Tibial artery (tissue), 4 donors: ENCODE data around the gene ACSL6.

ENCODE experiments used
- DNase-seq, 2 donors: peaks; one replicate each; pipeline ENCODE4 v3.0.0-alpha.2; 2019
- H3K27ac ChIP-seq, 2 donors: fragments of 200-600 bp; sonication (generic) in 1 of 2; 1 replicate in 1 of 2; 2 replicates in 1 of 2; pipeline ENCODE4 v1.5.1; 2018 to 2019; ENCODE audit warnings: mild to moderate bottlenecking in 1 of 2
- H3K27me3 ChIP-seq, 2 donors: fragments of 200-600 bp; sonication (generic) in 1 of 2; one replicate each; pipeline versions ENCODE4 v1.5.1 to v1.6.0; 2016 to 2019
- H3K36me3 ChIP-seq, 3 donors: fragments of 200-600 bp; sonication (generic) in 2 of 3; one replicate each; pipeline ENCODE4 v1.5.1; 2016 to 2019; ENCODE audit warnings: mild to moderate bottlenecking in 2 of 3
- H3K4me1 ChIP-seq, 4 donors: fragments of 200-600 bp; sonication (generic) in 2 of 4; 1 replicate in 3 of 4; 2 replicates in 1 of 4; pipeline ENCODE4 v1.5.1; 2016 to 2019
- H3K4me3 ChIP-seq, 2 donors: fragments of 200-600 bp; sonication (generic) in 1 of 2; 1 replicate in 1 of 2; 2 replicates in 1 of 2; pipeline ENCODE4 v1.5.1; 2018 to 2019; ENCODE audit warnings: mild to moderate bottlenecking in 2 of 2
- H3K9me3 ChIP-seq, 3 donors: fragments of 200-600 bp; sonication (generic) in 1 of 3; one replicate each; pipeline ENCODE4 v1.5.1; 2016 to 2019
- CTCF ChIP-seq, 2 experiments: fragments of 200-600 bp in 1 of 2; fragments of 450-650 bp in 1 of 2; IDR thresholded peaks; one replicate each; pipeline ENCODE4 v1.5.1; 2017 to 2019; ENCODE audit warnings: antibody characterized with exemption in 2 of 2, mild to moderate bottlenecking in 1 of 2, moderate library complexity in 1 of 2
- intact Hi-C: fragments of 100-400 bp; cut with DNase I; formaldehyde crosslinking; loops from one replicate; pipeline ENCODE4 v1.15.0; 2023; ENCODE audit warnings: low total_unique reads

ACSL6 gene

DNA sequence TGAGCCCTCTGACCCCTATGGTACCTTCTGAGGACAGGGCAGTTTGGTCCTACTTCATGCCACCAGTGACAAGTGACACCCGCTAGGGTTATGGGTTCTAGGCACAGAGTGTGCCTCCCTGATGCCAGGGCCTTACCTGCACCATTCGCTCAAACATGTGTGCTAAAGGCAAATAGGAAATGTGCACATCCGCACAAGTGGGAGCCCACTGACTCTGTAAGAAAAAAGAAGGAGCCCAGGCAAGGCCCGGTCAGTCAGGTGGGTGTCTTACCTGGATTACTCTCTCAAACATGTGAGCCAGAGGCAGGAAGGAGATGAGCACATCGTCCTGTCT lies 36.9 kb downstream of the ACSL6 start:
- no peak for DNase-seq
- H3K36me3 ChIP-seq, result no peaks in the 10 kb centered on the region
- no peaks in the 10 kb centered on the region for H3K9me3 ChIP-seq
- intact Hi-C loops, result no loop called here
- H3K4me3 ChIP-seq, result no peak overlapping the region
- H3K4me1 ChIP-seq, result no peaks in the 10 kb centered on the region
- TF ChIP-seq CTCF (IDR thresholded peaks at IDR 0.05), result no peak
- H3K27me3 ChIP-seq, result no peaks in the 10 kb centered on the region
- H3K27ac ChIP-seq, result no peak overlapping the region

DNA sequence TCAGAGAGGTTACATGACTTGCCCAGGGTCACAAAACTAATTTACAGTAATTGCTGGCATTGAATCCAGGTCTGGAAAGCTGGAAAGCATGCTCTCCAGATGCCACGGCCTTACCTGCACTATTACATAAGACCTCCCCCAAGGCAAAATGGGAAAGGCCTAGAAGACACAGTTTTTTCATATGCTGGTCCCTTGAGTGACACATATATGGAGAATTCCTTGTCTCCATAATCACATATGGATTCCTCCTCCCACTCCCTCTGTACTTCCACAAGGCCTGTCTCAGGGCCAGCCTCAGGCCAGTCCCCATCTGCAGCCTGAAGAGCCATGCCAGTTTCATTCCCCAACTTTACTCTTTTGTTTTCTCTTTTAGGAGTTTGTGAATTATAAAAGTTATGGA lies 37.4 kb downstream of the ACSL6 start:
- Histone ChIP-seq H3K4me3 (no peak overlapping the region), H3K27me3 (no peaks in the 10 kb centered on the region), H3K36me3 (no peaks in the 10 kb centered on the region), H3K27ac (no peak overlapping the region), H3K9me3 (no peaks in the 10 kb centered on the region), H3K4me1 (no peaks in the 10 kb centered on the region)
- no peak for TF ChIP-seq CTCF (IDR thresholded peaks at IDR 0.05)
- intact Hi-C loops, result no loop called here
- no peak for DNase-seq

DNA sequence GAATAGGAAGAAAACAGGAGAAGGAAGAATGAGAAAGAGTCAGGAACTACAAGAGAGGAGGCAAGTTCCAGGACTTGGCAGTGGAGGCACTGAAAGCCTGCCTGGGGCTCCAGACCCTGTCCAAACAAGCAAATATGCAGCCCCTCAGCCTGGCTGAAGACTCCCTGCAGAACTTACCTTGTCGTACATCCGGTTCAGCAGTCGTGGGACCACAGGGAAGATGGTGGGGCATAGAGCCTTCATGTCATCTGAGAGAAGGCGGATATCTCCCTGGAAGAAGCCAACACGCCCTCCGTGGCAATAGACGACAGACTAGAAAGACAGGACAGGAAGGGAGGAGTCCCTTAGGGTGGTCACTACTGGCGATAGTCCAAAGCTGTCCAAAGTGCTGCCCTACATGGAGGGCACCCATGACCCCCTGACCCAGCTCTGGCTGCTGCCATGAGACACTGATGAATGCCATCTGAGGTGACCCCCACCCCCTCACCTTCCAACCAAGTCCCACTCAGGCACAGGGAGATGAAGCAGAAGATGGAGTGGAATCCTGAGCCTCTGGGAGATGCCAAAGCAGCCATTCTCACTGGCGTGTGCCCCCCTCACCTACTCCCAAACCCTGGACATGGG lies 38.3 kb downstream of the ACSL6 start:
- TF ChIP-seq CTCF (IDR thresholded peaks at IDR 0.05), result no peak
- H3K9me3 ChIP-seq, result no peaks in the 10 kb centered on the region
- intact Hi-C loops, result no loop called here
- no peaks in the 10 kb centered on the region for H3K4me1 ChIP-seq
- H3K27ac ChIP-seq, result no peak overlapping the region
- H3K27me3 ChIP-seq, result no peaks in the 10 kb centered on the region
- no peak for DNase-seq
- no peaks in the 10 kb centered on the region for H3K36me3 ChIP-seq
- no peak overlapping the region for H3K4me3 ChIP-seq

GRCh38 chr5:131968396-131968954 lies 43.0 kb downstream of the ACSL6 start:
- no peak overlapping the region for H3K4me3 ChIP-seq
- intact Hi-C loops, result no loop called here
- no peak overlapping the region for H3K27ac ChIP-seq
- DNase-seq, result no peak
- H3K36me3 ChIP-seq, result no peaks in the 10 kb centered on the region
- TF ChIP-seq CTCF (IDR thresholded peaks at IDR 0.05), result no peak
- H3K4me1 ChIP-seq, result no peaks in the 10 kb centered on the region
- no peaks in the 10 kb centered on the region for H3K27me3 ChIP-seq
- no peaks in the 10 kb centered on the region for H3K9me3 ChIP-seq

GRCh38 chr5:131966551-131966950 lies 44.9 kb downstream of the ACSL6 start:
- DNase-seq, result no peak
- Histone ChIP-seq H3K4me3 (no peak overlapping the region), H3K9me3 (no peaks in the 10 kb centered on the region), H3K4me1 (no peaks in the 10 kb centered on the region), H3K27me3 (no peaks in the 10 kb centered on the region), H3K27ac (no peak overlapping the region), H3K36me3 (no peaks in the 10 kb centered on the region)
- TF ChIP-seq CTCF (IDR thresholded peaks at IDR 0.05), result no peak
- intact Hi-C loops, result no loop called here
